HepG2 (cell line): Measurements from ENCODE around the gene NOXA1. TPM values are rescaled to one million over a fixed set of nuclear protein-coding genes. Genes with fewer than 3 reads are reported as not detected.

Experiments
- ATAC-seq: fragments of 200-7000 bp; cut with Tn5 transposase; 3 replicates; pipeline ENCODE4 v1.9.1; 2020; ENCODE audit warnings: mild to moderate bottlenecking, moderate library complexity
- BruUV-seq: library from RNA; stranded (reverse); fragments of 400-500 nt; replicated peaks from 2 replicates; lab custom pipeline; 2021; lab: Mats Ljungman, UMichigan
- CTCF ChIA-PET: fragments of 300-600 bp; formaldehyde crosslinking; extraction: SDS; loops from one replicate; lab custom pipeline; 2021; ENCODE audit warnings: low total read pairs, inconsistent platforms, low intra/inter-chr PET ratio; lab: Yijun Ruan, JAX
- POLR2A ChIA-PET: fragments of 350-600 bp; sonication (Branson Sonifier 250); formaldehyde crosslinking; loops from one replicate; lab custom pipeline; 2020; ENCODE audit warnings: antibody characterized with exemption, inconsistent platforms; lab: Yijun Ruan, JAX
- DNase-seq: peaks from one replicate; pipeline ENCODE4 v3.0.0-alpha.2; 2015; ENCODE audit warnings: low spot score
- FAIRE-seq: peaks from 3 replicates; lab custom pipeline; 2011; peaks lifted over from hg19 to GRCh38; lab: Jason Lieb, UNC
- H2AFZ ChIP-seq: one replicate; pipeline ENCODE4 v1.6.1; 2011; ENCODE audit warnings: low read length, inconsistent platforms
- H3K27ac ChIP-seq: fragments of 300-600 bp; 3 replicates; pipeline ENCODE4 v1.8.0; 2011; ENCODE audit warnings: mixed run types, mild to moderate bottlenecking, mixed read lengths, low read length, inconsistent platforms; ENCODE audit not compliant: insufficient read depth; ENCODE audit errors: extremely low read length
- H3K27me3 ChIP-seq, 2 experiments: fragments of 200-600 bp in 1 of 2; 2 replicates in 1 of 2; 3 replicates in 1 of 2; pipeline versions ENCODE4 v1.6.0 to v1.8.0; 2011; ENCODE audit warnings: low read length in 2 of 2, mild to moderate bottlenecking in 2 of 2, moderate library complexity in 2 of 2, inconsistent platforms in 1 of 2; ENCODE audit not compliant: insufficient read depth in 2 of 2, control insufficient read depth in 1 of 2
- H3K36me3 ChIP-seq, 2 experiments: fragments of 200-600 bp in 1 of 2; replicated peaks in 1 of 2; 2 replicates in 1 of 2; 3 replicates in 1 of 2; pipeline versions ENCODE4 v1.5.1 to v1.8.0; 2011; ENCODE audit warnings: low read length in 2 of 2, inconsistent platforms in 1 of 2; ENCODE audit not compliant: insufficient read depth in 2 of 2, control insufficient read depth in 1 of 2
- H3K4me1 ChIP-seq: 2 replicates; pipeline ENCODE4 v1.5.1; 2012; ENCODE audit warnings: low read length, inconsistent platforms; ENCODE audit not compliant: insufficient read depth
- H3K4me2 ChIP-seq: 2 replicates; pipeline ENCODE4 v1.6.0; 2011; ENCODE audit warnings: low read depth, low read length, inconsistent platforms
- H3K4me3 ChIP-seq, 3 experiments: fragments of 200-600 bp in 1 of 3; sonication (generic), shearing (Covaris generic) in 1 of 3; replicated peaks in 1 of 3; 2 replicates each; pipeline ENCODE4 v1.5.1; 2011 to 2016; ENCODE audit warnings: low read length in 3 of 3, inconsistent platforms in 2 of 3, low read depth in 2 of 3, mild to moderate bottlenecking in 2 of 3, control low read depth in 1 of 3, mixed read lengths in 1 of 3; ENCODE audit not compliant: insufficient read depth in 1 of 3
- H3K79me2 ChIP-seq: one replicate; pipeline ENCODE4 v1.6.1; 2011; ENCODE audit warnings: low read length, inconsistent platforms; ENCODE audit not compliant: insufficient read depth
- H3K9ac ChIP-seq: 2 replicates; pipeline ENCODE4 v1.6.0; 2011; ENCODE audit warnings: mild to moderate bottlenecking, low read depth, low read length, inconsistent platforms; ENCODE audit not compliant: insufficient read depth
- H3K9me3 ChIP-seq: 2 replicates; pipeline ENCODE4 v1.5.1; 2012; ENCODE audit warnings: mild to moderate bottlenecking, low read length
- H4K20me1 ChIP-seq: 2 replicates; pipeline ENCODE4 v1.6.0; 2011; ENCODE audit warnings: inconsistent platforms, mild to moderate bottlenecking, low read length, moderate library complexity; ENCODE audit not compliant: insufficient read depth
- BHLHE40 ChIP-seq: IDR thresholded peaks from 2 replicates; pipeline ENCODE4 v1.6.1; 2011; ENCODE audit warnings: low read length, improper control_type of control experiment
- FOSL2 ChIP-seq: sonication (generic); formaldehyde crosslinking; IDR thresholded peaks from 2 replicates; pipeline ENCODE4 v1.4.0; 2020; ENCODE audit warnings: missing genetic modification reagents
- HNRNPK ChIP-seq: fragments of 200-400 bp; formaldehyde crosslinking; IDR thresholded peaks from 2 replicates; pipeline ENCODE4 v1.6.1; 2018; ENCODE audit warnings: low read length, low read depth, moderate library complexity, mild to moderate bottlenecking; ENCODE audit not compliant: poor library complexity, severe bottlenecking
- PCBP1 ChIP-seq: fragments of 200-400 bp; formaldehyde crosslinking; IDR thresholded peaks from 2 replicates; pipeline ENCODE4 v1.6.1; 2017; ENCODE audit warnings: mild to moderate bottlenecking, low read depth, low read length, borderline replicate concordance
- SMYD3 ChIP-seq: sonication (generic); formaldehyde crosslinking; IDR thresholded peaks from 2 replicates; pipeline ENCODE4 v1.8.1; 2023; ENCODE audit warnings: mild to moderate bottlenecking, missing genetic modification reagents
- ZBTB33 ChIP-seq: sonication (generic); formaldehyde crosslinking; IDR thresholded peaks from 2 replicates; pipeline ENCODE4 v1.4.0; 2020; ENCODE audit warnings: missing genetic modification reagents
- ZNF232 ChIP-seq: sonication (generic); formaldehyde crosslinking; IDR thresholded peaks from 2 replicates; pipeline ENCODE4 v1.4.0; 2020; ENCODE audit warnings: missing genetic modification reagents, borderline replicate concordance
- ZNF256 ChIP-seq: sonication (generic); formaldehyde crosslinking; conservative IDR thresholded peaks from 2 replicates; pipeline ENCODE4 v1.4.0; 2020; ENCODE audit warnings: missing genetic modification reagents
- WGBS: methylation state at CpG from one replicate; pipeline ENCODE4 v1.1.6; 2017; ENCODE audit warnings: low lambda C conversion rate; 5-methylcytosine and 5-hydroxymethylcytosine counted together
- in situ Hi-C: cut with HindIII; loops from 2 replicates; pipeline ENCODE4 v1.10.0; 2017; ENCODE audit warnings: low pct_unique_long_range_greater_than_20kb; ENCODE audit not compliant: extremely low pct_ligation_motif_present
- intact Hi-C: fragments of 100-400 bp; cut with micrococcal nuclease; formaldehyde crosslinking; loops from one replicate; pipeline ENCODE4 v1.10.0; 2022; ENCODE audit not compliant: unreplicated experiment
- polyA plus RNA-seq, 8 experiments: library from polyadenylated mRNA; depleted of rRNA in 3 of 8; stranded (reverse) in 7 of 8; unstranded in 1 of 8; fragments of >200 nt; fragmentation: Illumina TruSeq in 4 of 8; extraction: Trizol in 4 of 8; gene quantifications; 2 replicates each; pipeline versions ENCODE4 v1.2.1 to v1.2.3, GENCODE V29; 2011 to 2016; ENCODE audit warnings: low read depth in 4 of 8, missing spikeins in 1 of 8, mixed read lengths in 1 of 8; ENCODE audit not compliant: insufficient read depth in 1 of 8
- total RNA-seq, 5 experiments: library from RNA; depleted of rRNA; stranded (reverse); fragments of >200 nt; fragmentation: Illumina TruSeq; extraction: Trizol; gene quantifications; 2 replicates each; pipeline ENCODE4 v1.2.3, GENCODE V29; 2016; ENCODE audit warnings: low read depth in 1 of 5

NOXA1 gene
- total and polyA plus RNA-seq, 2 of the 13 experiments (the other 11 are each of a cell fraction or from before 2014, with no cell fraction given), result 0.78 to 1.2 TPM

DNA sequence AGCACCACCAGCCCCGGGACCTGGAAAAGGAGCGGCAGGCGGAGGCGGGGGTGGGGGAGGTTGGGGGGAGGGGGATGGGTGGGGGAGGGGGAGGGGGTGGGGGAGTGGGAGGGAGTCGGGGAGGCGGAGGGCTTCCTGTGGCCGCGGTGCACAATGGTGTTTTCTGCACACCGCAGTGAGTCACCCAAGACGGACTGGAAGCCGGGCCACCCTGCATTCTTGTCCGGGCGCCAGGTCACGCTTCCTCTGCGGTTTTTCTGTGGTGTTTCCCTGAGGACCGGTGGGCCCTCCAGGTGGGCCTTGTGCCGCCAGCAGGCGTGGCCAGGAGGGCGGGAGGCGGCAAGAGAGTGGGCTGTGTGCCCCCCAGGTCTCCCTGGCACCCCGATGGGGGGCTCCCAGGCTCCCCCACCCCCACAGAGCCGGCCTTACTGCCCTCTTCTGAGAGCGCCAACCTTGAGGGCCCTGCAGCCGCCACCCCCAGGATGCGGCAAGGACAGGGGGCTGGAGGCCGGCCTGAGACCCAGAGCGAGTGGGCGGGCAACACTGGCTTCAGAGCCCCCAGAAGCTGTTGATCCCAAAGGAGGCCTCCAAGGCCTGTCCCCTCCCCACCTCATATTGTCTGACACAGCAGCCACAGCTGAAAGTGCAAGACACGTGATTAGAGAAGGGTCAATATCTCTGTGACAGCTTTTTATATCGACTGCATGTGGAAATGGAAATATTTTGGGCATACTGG lies 11.4 kb upstream of the NOXA1 start:
- 72% methylated on average over 11 of the region's 30 CpGs for WGBS
- Histone ChIP-seq H3K27me3 (no peaks in the 10 kb centered on the region), H3K79me2 (no peaks in the 10 kb centered on the region), H3K4me2 (peak overlapping the region; percentile 18; the same call in 1 of the 2 replicates), H3K9me3 (no peaks in the 10 kb centered on the region), H3K4me3 (no peak overlapping the region), H3K4me1 (peaks cover 10% of the 10 kb centered on the region; the same call in 1 of the 2 replicates), H2AFZ (no peak overlapping the region), H3K27ac (no peak overlapping the region), H3K9ac (no peak overlapping the region), H4K20me1 (no peaks in the 10 kb centered on the region), H3K36me3 (no peaks in the 10 kb centered on the region)
- TF ChIP-seq HNRNPK (peak; percentile 99), ZNF256 (CRISPR knock-in tag) (no peak), BHLHE40 (peak; percentile 56), SMYD3 (CRISPR knock-in tag) (no peak), FOSL2 (CRISPR knock-in tag) (peak; percentile 71), ZNF232 (no peak), PCBP1 (peak; percentile 99), ZBTB33 (CRISPR knock-in tag) (0 out of 2 replicates have a peak, but pooled peaks have one; percentile 47)
- DNase-seq (no peak), FAIRE-seq (no peak), ATAC-seq (no peak)
- intact Hi-C loops (no loop called here), in situ Hi-C loops (no loop called here)
- CTCF ChIA-PET, result no interaction called here
- no TSS peak for BruUV-seq
- POLR2A ChIA-PET, result no interaction called here
